MCF 10A (cell line): ENCODE measurements around the gene COL20A1. TPM values are rescaled to one million over a fixed set of nuclear protein-coding genes. Genes with fewer than 3 reads are reported as not detected.
A peak's percentile ranks its signal among the peaks of the same experiment; 100 is the strongest.

ENCODE experiments used
- BruUV-seq: library from RNA; stranded (reverse); fragments of 400-500 nt; replicated peaks from 2 replicates; lab custom pipeline; 2021; lab: Mats Ljungman, UMichigan
- CTCF ChIA-PET: fragments of 300-600 bp; sonication (Branson Sonifier 250); formaldehyde crosslinking; extraction: SDS; loops from one replicate; lab custom pipeline; 2021; ENCODE audit warnings: antibody characterized with exemption, inconsistent platforms; lab: Yijun Ruan, JAX
- POLR2A ChIA-PET: fragments of 300-600, 350-650 bp; sonication (Branson Sonifier 250); formaldehyde crosslinking; extraction: SDS; loops from one replicate; lab custom pipeline; 2020; ENCODE audit warnings: antibody characterized with exemption, inconsistent platforms; lab: Yijun Ruan, JAX
- DNase-seq: peaks from one replicate; pipeline ENCODE4 v3.0.0-alpha.2; 2018; ENCODE audit not compliant: unreplicated experiment
- H3K27ac Mint-ChIP-seq: one replicate; pipeline ENCODE4 v1.8.0; 2022; ENCODE audit warnings: mild to moderate bottlenecking, low read depth, mixed read lengths; ENCODE audit not compliant: unreplicated experiment
- H3K27me3 Mint-ChIP-seq: one replicate; pipeline ENCODE4 v1.8.0; 2022; ENCODE audit warnings: mixed read lengths; ENCODE audit not compliant: insufficient read depth, unreplicated experiment
- H3K36me3 Mint-ChIP-seq: one replicate; pipeline ENCODE4 v1.8.0; 2022; ENCODE audit warnings: mild to moderate bottlenecking, moderate library complexity, mixed read lengths; ENCODE audit not compliant: insufficient read depth, unreplicated experiment
- H3K4me1 Mint-ChIP-seq: one replicate; pipeline ENCODE4 v1.8.0; 2022; ENCODE audit warnings: mixed read lengths; ENCODE audit not compliant: insufficient read depth, unreplicated experiment
- H3K4me3 Mint-ChIP-seq: one replicate; pipeline ENCODE4 v1.8.0; 2022; ENCODE audit warnings: mild to moderate bottlenecking, moderate library complexity, mixed read lengths; ENCODE audit not compliant: unreplicated experiment
- H3K9me3 Mint-ChIP-seq: one replicate; pipeline ENCODE4 v1.8.0; 2022; ENCODE audit warnings: mixed read lengths; ENCODE audit not compliant: unreplicated experiment
- intact Hi-C: fragments of 100-400 bp; cut with micrococcal nuclease; formaldehyde crosslinking; loops from 2 replicates; pipeline ENCODE4 v1.14.1; 2022
- total RNA-seq: library from RNA; stranded (reverse); gene quantifications from 2 replicates; pipeline ENCODE4 v1.2.3, GENCODE V29; 2022
- TF ChIP-seq, protein P1 (sequence below): fragments of 200-600 bp; IDR thresholded peaks from one replicate; pipeline ENCODE4 v1.8.0; 2022; ENCODE audit warnings: antibody characterized with exemption, mild to moderate bottlenecking; ENCODE audit not compliant: unreplicated experiment

Gene COL20A1
- total RNA-seq, 1 experiment from 2014 or later = 0.14 TPM

DNA sequence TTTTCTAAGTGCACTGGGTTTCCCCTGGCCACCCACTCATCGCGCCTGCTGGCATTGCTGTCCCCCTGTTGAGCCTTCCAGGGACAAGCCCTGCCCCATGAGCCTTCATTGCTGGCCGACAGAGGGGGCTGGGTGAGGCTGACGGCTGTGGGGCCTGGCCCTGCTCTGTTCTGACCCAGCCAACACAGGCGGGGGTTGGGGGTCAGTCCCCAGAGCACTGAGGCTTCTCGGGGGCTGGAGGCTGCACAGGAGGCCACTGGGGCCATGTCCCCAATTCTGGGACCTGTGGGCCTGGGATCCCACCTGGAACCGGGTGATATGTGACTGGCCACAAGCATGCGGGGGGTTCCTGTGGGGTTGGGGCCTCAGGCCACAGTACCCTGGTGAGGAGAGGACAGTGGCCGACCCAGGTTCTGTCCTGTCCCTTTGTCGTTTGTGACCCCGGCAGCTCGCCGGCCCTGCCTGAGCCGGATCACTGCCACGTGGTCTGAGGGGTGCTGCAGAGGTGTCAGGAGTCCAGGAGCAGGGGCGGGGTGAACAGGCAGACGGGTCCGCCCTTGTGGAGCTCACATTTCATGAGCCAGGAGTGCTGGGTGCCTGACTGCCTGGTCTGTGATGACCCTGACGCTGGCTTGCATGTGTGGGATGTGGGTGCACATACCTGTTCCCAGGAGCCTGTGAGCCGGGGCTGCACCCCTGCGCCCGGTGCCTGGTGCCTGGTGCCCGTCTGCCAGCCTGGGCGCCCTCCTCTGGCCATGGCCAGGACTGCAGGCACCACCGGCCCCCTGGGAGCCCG is 2.1 kb upstream of the COL20A1 start:
- ChIA-PET POLR2A (interaction anchor here (0.6 to 1.0 kb wide), 2 partner anchors 10 to 433 kb away, joined by 3 read pairs; no protein-coding TSS in a partner anchor), CTCF (interaction anchor here (0.5 to 1.4 kb wide), 4 partner anchors 67 to 665 kb away, joined by 3 to 5 read pairs (median 4); partner anchors contain the start of gene UCKL1)
- Mint-ChIP-seq H3K36me3 (peaks cover 28% of the 10 kb centered on the region), H3K4me1 (no peaks in the 10 kb centered on the region), H3K9me3 (no peaks in the 10 kb centered on the region), H3K27ac (no peak overlapping the region), H3K4me3 (no peak overlapping the region), H3K27me3 (peaks cover 16% of the 10 kb centered on the region)
- DNase-seq = peak; percentile 21
- TF ChIP-seq, protein P1, sequence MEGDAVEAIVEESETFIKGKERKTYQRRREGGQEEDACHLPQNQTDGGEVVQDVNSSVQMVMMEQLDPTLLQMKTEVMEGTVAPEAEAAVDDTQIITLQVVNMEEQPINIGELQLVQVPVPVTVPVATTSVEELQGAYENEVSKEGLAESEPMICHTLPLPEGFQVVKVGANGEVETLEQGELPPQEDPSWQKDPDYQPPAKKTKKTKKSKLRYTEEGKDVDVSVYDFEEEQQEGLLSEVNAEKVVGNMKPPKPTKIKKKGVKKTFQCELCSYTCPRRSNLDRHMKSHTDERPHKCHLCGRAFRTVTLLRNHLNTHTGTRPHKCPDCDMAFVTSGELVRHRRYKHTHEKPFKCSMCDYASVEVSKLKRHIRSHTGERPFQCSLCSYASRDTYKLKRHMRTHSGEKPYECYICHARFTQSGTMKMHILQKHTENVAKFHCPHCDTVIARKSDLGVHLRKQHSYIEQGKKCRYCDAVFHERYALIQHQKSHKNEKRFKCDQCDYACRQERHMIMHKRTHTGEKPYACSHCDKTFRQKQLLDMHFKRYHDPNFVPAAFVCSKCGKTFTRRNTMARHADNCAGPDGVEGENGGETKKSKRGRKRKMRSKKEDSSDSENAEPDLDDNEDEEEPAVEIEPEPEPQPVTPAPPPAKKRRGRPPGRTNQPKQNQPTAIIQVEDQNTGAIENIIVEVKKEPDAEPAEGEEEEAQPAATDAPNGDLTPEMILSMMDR = peak; percentile 57
- no TSS peak for BruUV-seq
- intact Hi-C loops = no loop called here

DNA sequence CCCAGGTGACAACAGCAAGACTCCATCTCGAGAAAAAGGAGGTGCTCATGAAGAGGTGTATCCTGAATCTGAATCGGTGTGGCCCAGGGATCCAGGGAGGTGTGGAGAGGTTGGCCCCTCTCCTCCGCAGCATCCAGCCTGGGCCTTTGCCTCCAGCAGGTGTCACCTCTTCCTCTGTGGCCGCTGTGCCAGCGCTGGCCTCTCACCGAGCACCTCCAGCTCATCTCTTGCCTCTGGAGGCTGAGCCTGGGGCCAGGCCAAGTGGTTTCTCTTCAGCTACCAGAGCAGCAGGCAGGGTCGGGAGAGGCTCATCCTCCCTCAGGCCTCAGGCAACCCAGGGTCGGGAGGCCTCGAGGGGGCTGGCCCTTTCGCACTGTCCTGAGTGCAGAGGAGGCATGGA is 1.2 kb upstream of the COL20A1 start:
- Mint-ChIP-seq H3K4me1 (no peaks in the 10 kb centered on the region), H3K27ac (no peak overlapping the region), H3K27me3 (peaks cover 16% of the 10 kb centered on the region), H3K36me3 (peaks cover 28% of the 10 kb centered on the region), H3K4me3 (no peak overlapping the region), H3K9me3 (no peaks in the 10 kb centered on the region)
- ChIA-PET POLR2A (interaction anchor here (1.0 kb wide), 1 partner anchor 11 kb away, joined by 3 read pairs; no protein-coding TSS in a partner anchor), CTCF (interaction anchor here (0.5 to 0.8 kb wide), 4 partner anchors 16 to 72 kb away, joined by 3 read pairs; no protein-coding TSS in a partner anchor)
- no TSS peak for BruUV-seq
- TF ChIP-seq, protein P1 = no peak
- intact Hi-C loops = no loop called here
- DNase-seq = no peak

DNA sequence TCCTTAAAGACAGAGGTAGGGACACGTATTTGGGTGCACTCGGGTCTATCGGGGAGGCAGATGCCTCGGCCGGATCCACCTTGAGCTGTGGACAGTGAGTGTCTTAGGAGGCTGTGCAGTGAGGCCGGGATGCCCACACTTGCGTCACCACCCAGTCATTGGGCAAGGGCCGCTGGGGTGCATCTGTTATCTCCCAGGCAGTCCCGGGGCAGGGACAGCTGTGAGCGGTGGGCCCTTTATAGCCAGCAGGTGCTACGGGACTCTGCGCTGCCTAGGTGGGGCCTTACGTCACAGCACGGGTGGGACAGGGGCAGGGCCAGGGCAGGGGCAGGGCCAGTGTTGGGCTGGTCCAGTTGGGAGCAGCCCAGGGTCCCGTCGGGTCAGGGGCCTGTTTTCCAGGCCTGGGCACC is 689 bp upstream of the COL20A1 start:
- ChIA-PET CTCF (interaction anchor here (0.6 to 0.8 kb wide), 3 partner anchors 17 to 69 kb away, joined by 3 read pairs; no protein-coding TSS in a partner anchor), POLR2A (no interaction called here)
- no TSS peak for BruUV-seq
- H3K4me3 Mint-ChIP-seq = no peak overlapping the region
- DNase-seq = no peak
- H3K27ac Mint-ChIP-seq = no peak overlapping the region
- peaks cover 16% of the 10 kb centered on the region for H3K27me3 Mint-ChIP-seq
- H3K4me1 Mint-ChIP-seq = no peaks in the 10 kb centered on the region
- intact Hi-C loops = no loop called here
- no peaks in the 10 kb centered on the region for H3K9me3 Mint-ChIP-seq
- peaks cover 28% of the 10 kb centered on the region for H3K36me3 Mint-ChIP-seq
- TF ChIP-seq, protein P1 = no peak

DNA sequence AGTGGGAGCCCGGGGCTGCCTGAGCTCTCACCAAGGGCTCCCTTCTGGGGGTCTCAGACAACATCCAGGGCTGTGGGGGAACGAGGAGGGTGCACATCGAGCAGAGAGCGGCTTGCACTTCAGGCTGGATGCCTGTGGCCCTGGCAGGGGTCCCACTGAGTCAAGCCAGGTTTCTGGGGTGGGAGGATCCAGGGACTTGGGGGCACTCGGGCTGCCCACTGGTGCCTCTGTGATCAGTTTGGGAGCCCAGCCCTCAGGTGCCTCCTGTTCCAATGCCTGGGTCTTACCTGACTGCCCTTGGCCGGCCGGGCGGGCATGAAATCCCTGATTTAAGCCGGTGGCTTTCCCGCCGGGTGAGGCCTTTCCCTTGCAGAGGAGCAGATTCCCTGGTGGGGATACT is 470 bp downstream of the COL20A1 start:
- peaks cover 21% of the 10 kb centered on the region for H3K36me3 Mint-ChIP-seq
- BruUV-seq = no TSS peak

More for the DNA sequence above, 470 bp downstream of the COL20A1 start:
- DNase-seq = no peak
- H3K9me3 Mint-ChIP-seq = no peaks in the 10 kb centered on the region
- H3K27ac Mint-ChIP-seq = no peak overlapping the region
- intact Hi-C loops = no loop called here
- peaks cover 19% of the 10 kb centered on the region for H3K27me3 Mint-ChIP-seq
- CTCF ChIA-PET = no interaction called here
- no peaks in the 10 kb centered on the region for H3K4me1 Mint-ChIP-seq
- no peak overlapping the region for H3K4me3 Mint-ChIP-seq
- POLR2A ChIA-PET = no interaction called here
- TF ChIP-seq, protein P1 = no peak
